ENCODE measurements around the gene STAC3.

STAC3 gene

GRCh38 chr12:57230381-57231155, 20.4 kb downstream of the STAC3 start:
- H3K4me3 ChIP-seq (replicated peaks; ENCODE audit: low read depth, low read length) = peak overlapping the region; percentile 99
- no peak for DNase-seq (ENCODE audit: extremely low read depth, low read depth)
- TF ChIP-seq, protein P1, sequence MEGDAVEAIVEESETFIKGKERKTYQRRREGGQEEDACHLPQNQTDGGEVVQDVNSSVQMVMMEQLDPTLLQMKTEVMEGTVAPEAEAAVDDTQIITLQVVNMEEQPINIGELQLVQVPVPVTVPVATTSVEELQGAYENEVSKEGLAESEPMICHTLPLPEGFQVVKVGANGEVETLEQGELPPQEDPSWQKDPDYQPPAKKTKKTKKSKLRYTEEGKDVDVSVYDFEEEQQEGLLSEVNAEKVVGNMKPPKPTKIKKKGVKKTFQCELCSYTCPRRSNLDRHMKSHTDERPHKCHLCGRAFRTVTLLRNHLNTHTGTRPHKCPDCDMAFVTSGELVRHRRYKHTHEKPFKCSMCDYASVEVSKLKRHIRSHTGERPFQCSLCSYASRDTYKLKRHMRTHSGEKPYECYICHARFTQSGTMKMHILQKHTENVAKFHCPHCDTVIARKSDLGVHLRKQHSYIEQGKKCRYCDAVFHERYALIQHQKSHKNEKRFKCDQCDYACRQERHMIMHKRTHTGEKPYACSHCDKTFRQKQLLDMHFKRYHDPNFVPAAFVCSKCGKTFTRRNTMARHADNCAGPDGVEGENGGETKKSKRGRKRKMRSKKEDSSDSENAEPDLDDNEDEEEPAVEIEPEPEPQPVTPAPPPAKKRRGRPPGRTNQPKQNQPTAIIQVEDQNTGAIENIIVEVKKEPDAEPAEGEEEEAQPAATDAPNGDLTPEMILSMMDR (IDR thresholded peaks at IDR 0.05; ENCODE audit: low read depth, low read length, missing control alignments) = no peak

DNA sequence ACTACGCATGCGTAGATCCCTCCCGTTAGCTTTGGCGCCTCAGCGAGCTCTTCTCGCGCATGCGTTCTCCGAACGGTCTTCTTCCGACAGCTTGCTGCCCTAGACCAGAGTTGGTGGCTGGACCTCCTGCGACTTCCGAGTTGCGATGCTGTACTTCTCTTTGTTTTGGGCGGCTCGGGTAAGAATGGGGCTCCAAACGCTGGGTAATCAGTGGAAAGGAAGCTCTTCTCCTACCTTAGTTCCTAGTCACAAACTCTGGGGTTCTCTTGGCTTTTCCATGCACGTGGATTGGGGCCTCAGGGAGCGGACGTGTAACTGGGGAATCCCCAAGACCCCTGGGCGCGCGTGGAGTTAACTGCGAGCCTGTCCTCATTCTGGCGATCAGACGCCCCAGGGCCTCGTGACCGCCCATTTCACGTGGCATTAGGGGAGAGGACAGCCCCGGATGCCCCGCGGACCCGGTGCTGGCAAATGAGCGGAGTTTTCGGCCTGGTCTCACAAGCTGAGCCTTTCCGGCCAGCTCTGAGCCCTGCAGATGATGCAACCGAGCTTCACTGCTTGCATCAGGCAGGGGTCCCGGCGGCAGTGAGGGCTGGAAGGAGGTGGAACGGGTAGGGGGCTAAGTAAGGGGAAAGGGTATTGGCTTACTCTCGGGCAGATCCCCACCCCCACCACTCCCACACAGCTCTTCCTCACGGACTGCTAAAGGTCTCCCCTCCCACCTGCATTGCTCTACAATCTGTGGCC, 21.2 kb downstream of the STAC3 start, which contains the start of gene SHMT2:
Gene SHMT2 (plus strand): TSS at position 78 of the 747 bp plus-strand sequence. CDS start 68 bp downstream, at position 146.
- TF ChIP-seq, protein P1 (IDR thresholded peaks at IDR 0.05; ENCODE audit: low read depth, low read length, missing control alignments) = no peak
- H3K4me3 ChIP-seq (replicated peaks; ENCODE audit: low read depth, low read length) = peak within 1 kb of the TSS; percentile 99
- peak; percentile 94 for DNase-seq (ENCODE audit: extremely low read depth, low read depth)

DNA sequence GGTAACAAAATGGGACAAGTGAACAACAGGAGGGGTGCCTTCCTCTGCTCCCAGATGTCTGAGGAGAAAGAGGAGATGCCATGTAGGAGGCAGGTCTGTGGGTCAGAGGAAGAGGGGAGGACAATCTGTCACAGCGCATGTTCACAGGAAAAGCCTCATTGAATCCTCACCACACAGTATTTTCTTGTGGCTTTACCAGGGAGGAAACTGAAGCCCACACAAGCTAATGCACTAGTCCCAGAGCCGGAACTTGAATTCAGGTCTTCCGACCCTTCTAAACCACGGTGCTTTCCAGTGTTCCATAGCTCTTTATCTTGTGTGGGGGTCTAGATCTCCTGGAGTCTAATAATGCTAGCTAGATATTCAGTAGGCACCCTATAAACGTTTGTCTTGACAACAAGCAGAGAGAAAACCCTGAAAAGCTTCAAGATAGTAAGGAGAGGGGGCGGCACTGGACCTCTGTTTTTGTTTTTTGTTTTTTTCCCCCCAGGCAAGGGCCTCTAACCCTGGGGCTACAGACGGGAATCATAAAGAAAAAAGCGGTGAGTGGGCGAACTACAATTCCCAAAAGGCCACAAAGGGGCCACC, 21.8 kb downstream of the STAC3 start:
- H3K4me3 ChIP-seq (replicated peaks; ENCODE audit: low read depth, low read length) = peak overlapping the region; percentile 99
- no peak for DNase-seq (ENCODE audit: extremely low read depth, low read depth)
- TF ChIP-seq, protein P1 (IDR thresholded peaks at IDR 0.05; ENCODE audit: low read depth, low read length, missing control alignments) = no peak

DNA sequence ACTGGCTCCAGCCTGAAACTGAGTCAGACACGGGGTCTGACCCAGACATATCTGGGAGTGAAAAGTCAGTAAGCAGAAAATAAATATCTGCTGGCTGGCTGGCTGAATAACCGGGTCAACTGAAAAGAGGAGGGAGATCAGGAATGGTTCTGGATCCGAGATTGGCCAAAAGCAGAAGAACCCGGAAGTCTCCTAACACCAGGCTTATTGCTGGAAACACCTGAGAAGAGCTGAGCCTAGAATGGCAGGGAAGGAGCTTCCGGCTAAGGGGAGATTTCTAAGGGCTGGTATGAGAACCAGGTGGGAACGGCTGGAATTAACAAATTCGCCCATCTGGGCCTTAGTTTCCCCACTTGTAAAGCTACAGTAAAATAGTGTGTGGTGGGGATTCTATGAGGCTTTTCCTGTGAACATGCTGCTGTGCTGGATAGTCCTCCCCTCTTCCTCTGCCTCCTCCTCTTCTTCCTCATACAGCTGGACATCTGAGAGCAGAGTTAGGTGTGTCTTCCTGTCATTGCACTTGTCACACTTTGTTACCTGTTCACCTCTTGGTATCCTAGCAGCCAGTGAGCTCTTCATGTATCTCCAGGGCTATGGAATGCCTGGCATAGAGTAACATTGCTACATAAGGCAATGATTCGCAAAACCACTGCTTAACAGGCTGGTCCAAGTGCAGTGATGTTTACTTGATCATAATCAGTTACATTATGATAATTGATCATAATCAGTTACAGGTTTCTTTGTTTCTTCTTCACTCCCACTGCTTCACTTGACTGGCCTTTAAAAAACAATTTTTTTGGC, 23.5 kb downstream of the STAC3 start:
- no peak for DNase-seq (ENCODE audit: extremely low read depth, low read depth)
- no peak overlapping the region for H3K4me3 ChIP-seq (replicated peaks; ENCODE audit: low read depth, low read length)
- TF ChIP-seq, protein P1 (IDR thresholded peaks at IDR 0.05; ENCODE audit: low read depth, low read length, missing control alignments) = no peak

- no peak for DNase-seq (ENCODE audit: extremely low read depth, low read depth)
- no peak overlapping the region for H3K4me3 ChIP-seq (replicated peaks; ENCODE audit: low read depth, low read length)
- TF ChIP-seq, protein P1 (IDR thresholded peaks at IDR 0.05; ENCODE audit: low read depth, low read length, missing control alignments) = no peak
These were observed 24.2 kb downstream of the STAC3 start for GRCh38 chr12:57226588-57227314.

Measured in HFF-Myc (cell line).